Memory B cell (primary cell): ENCODE results near the gene SRGAP2.
"Not testable (repeated sequence)": the region's sequence is repeated elsewhere in the genome, so short reads cannot be mapped to it uniquely, and the experiment has no call there.

Experiments used
- ATAC-seq: fragments of 150-1000 bp; cut with Tn5 transposase; 2 replicates; pipeline ENCODE4 v1.10.0; 2021; ENCODE audit warnings: low read depth, mild to moderate bottlenecking, moderate library complexity
- DNase-seq, 2 donors: peaks; one replicate each; pipeline ENCODE4 v3.0.0; 2022; ENCODE audit warnings: low spot score in 2 of 2
- H3K27ac Mint-ChIP-seq: one replicate; pipeline ENCODE4 v1.8.0; 2022; ENCODE audit warnings: mild to moderate bottlenecking, moderate library complexity, mixed read lengths
- H3K27me3 Mint-ChIP-seq: one replicate; pipeline ENCODE4 v1.8.0; 2022; ENCODE audit warnings: mixed read lengths
- H3K36me3 Mint-ChIP-seq: one replicate; pipeline ENCODE4 v1.8.0; 2022; ENCODE audit warnings: mild to moderate bottlenecking, mixed read lengths
- H3K4me1 Mint-ChIP-seq: one replicate; pipeline ENCODE4 v1.8.0; 2022; ENCODE audit warnings: mixed read lengths
- H3K4me3 Mint-ChIP-seq: one replicate; pipeline ENCODE4 v1.8.0; 2022; ENCODE audit warnings: mild to moderate bottlenecking, moderate library complexity, mixed read lengths
- H3K9me3 Mint-ChIP-seq: one replicate; pipeline ENCODE4 v1.8.0; 2022; ENCODE audit warnings: mixed read lengths

The SRGAP2 gene

DNA sequence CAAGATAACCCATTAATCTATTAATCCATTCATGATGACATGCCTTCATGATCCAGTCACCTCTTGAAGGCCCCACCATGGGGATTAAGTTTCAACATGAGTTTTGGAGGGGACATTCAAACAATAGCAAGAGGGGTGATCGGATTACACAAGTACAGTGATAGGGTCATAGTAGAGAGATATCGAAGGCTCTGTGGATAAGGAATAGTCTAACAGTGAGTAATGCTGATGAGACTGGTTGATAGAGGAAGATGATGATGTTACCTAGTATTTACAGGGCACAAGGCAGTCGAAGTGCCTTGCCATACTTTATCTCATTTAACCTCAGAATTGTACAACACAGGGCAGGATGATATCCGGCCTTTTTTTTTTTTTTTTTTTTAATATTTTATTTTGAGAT is 18.2 kb downstream of the SRGAP2 start:
- H3K9me3 Mint-ChIP-seq, H3K27me3 Mint-ChIP-seq, H3K27ac Mint-ChIP-seq, H3K36me3 Mint-ChIP-seq, H3K4me1 Mint-ChIP-seq, H3K4me3 Mint-ChIP-seq, ATAC-seq, DNase-seq: not testable (repeated sequence)

DNA sequence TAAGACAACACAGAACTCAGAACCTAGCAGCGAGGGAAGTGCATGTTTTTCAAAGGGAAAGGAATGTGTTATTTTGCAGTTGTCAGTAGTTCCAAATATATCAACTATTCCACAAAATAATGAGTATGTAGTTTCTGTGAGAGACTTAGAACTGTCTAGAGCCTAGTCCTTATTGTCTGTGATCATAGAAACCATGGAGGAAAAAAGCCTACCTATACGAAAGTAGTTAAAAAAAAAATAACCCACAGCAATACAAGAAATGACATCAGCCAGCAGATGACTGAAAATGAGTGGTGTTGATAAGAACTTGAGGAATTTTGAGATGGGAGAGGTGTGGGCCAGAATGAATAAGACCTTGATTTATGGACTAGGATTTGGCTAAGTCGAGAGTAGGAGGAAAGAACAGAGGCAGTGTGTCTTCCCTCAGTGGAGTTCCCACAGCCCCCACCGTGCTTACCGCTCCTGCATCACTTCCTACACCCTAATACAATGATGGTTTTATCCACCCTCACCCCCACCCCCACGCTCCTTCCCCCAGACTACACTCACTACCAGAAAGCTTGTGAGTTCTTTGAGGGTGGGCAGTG is 20.9 kb downstream of the SRGAP2 start:
- not testable (repeated sequence) for H3K27ac Mint-ChIP-seq, DNase-seq, H3K4me1 Mint-ChIP-seq, H3K4me3 Mint-ChIP-seq, H3K27me3 Mint-ChIP-seq, H3K36me3 Mint-ChIP-seq, ATAC-seq, H3K9me3 Mint-ChIP-seq

DNA sequence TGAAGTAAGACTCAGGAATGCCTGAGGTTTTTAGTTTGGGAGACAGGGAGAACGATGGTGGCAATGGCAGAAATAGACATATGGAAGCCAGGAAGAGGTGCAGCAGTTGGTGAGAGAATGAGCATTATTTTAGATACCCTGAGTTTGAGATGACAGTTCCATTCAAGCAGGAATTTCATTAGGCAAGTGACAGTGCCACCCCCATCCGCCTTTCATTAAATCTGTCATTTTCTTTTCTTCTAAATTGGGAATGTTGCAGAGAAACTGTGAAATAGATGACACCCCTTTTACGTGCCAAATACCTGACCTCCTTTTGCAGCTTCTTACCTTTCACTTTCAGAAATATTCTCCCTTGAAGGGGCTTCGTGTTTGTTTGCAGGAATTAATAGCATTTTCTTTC is 22.0 kb downstream of the SRGAP2 start:
- not testable (repeated sequence) for H3K9me3 Mint-ChIP-seq, H3K36me3 Mint-ChIP-seq, H3K4me3 Mint-ChIP-seq, H3K27ac Mint-ChIP-seq, H3K27me3 Mint-ChIP-seq, H3K4me1 Mint-ChIP-seq, DNase-seq, ATAC-seq

DNA sequence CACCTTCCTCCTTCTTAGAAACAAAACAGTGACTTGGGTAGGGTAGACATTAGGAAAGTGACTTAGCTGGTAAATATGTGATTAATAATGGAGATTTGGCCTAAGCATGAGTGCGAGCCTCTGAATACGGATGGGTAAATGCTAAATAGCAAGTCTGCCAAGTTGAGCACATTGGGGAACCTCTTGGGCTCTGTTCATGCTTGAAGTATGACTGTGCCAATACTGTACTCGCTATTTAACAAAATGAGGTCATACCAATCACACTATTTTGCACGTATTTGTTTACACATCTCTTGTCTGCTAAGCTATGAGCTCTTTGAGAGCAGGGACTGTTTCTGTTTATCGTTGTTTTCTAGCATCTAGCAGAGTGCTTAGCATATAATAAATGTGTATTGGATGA is 23.5 kb downstream of the SRGAP2 start:
- not testable (repeated sequence) for ATAC-seq

DNA sequence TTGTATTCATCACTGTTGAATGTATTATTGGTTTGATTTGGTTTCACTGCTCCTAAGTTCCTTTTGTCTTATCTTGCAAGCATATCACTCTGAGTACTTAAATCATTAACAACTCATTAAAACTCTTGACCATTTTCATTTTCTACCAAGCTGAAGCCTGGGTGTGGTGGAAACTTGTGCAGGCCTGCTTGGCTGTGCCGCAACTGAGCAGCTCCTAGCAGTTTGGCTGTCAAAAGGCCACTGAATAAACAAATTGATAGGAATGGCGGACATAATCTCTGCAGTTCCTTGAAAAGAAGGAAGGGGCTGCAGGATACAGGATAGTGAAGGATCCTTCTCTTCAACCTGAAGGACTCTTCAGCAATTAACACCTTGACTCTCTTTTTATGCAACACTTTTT is 25.9 kb downstream of the SRGAP2 start:
- not testable (repeated sequence) for H3K27ac Mint-ChIP-seq, H3K27me3 Mint-ChIP-seq, ATAC-seq, H3K4me1 Mint-ChIP-seq, H3K36me3 Mint-ChIP-seq, H3K9me3 Mint-ChIP-seq, H3K4me3 Mint-ChIP-seq, DNase-seq

More for the DNA sequence above, 23.5 kb downstream of the SRGAP2 start:
- not testable (repeated sequence) for H3K27ac Mint-ChIP-seq, H3K36me3 Mint-ChIP-seq, DNase-seq, H3K27me3 Mint-ChIP-seq, H3K9me3 Mint-ChIP-seq, H3K4me1 Mint-ChIP-seq, H3K4me3 Mint-ChIP-seq

DNA sequence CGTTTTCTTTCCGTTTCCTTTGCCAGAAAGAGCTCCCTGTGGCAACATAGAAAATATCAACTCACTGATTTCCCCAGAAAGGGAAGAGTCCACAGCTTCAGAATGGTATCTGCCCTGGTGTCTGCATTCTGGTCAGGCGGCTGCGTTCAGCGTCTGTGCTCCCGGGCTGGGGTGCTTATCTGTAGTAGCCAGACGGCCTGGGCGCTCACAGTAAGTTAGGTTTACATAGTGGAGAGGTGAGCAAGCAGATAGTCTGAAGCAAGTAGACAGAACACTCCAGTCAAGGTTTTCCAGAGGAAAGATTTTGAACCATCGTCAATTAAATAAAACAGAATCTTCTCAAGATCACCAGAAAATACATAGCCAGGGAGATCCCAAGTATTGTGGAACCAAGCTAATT is 28.6 kb downstream of the SRGAP2 start:
- H3K9me3 Mint-ChIP-seq, H3K4me1 Mint-ChIP-seq, ATAC-seq, DNase-seq, H3K36me3 Mint-ChIP-seq, H3K27me3 Mint-ChIP-seq, H3K4me3 Mint-ChIP-seq, H3K27ac Mint-ChIP-seq: not testable (repeated sequence)

DNA sequence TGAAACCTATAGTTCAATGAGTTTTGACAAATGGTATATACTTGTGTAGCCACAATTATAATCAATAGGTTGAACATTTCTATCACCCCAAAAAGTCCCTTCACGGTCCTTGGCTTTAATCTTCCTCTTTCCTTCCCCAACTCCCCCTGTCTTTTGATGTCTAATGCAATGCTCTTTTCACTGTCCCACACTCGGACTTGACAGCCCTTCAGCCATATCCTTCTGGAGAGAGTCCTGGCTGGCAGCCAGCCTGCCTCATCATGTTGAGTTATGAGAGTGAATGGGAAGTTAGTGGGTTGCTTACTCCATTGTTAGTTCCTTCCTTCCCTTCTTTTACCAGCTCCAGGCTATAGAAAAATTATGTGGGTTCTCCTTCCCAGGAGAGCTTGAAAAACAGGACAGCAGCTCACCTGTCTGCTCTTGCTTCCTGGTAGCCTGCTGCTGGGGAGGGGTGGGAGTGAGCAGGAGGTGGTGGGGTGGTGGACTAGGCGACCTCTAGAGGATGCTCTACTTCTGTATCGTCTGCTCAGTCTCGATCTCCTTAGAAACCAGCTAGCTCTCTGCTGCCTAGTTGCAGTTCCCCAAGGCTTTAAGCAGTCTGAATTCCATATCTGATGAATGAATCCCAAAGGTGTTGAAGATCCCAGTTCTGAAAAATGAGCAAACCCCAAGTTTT is 29.8 kb downstream of the SRGAP2 start:
- not testable (repeated sequence) for H3K27ac Mint-ChIP-seq, H3K27me3 Mint-ChIP-seq, H3K36me3 Mint-ChIP-seq, H3K9me3 Mint-ChIP-seq, H3K4me3 Mint-ChIP-seq, DNase-seq, H3K4me1 Mint-ChIP-seq
- peak; percentile 97 for ATAC-seq

DNA sequence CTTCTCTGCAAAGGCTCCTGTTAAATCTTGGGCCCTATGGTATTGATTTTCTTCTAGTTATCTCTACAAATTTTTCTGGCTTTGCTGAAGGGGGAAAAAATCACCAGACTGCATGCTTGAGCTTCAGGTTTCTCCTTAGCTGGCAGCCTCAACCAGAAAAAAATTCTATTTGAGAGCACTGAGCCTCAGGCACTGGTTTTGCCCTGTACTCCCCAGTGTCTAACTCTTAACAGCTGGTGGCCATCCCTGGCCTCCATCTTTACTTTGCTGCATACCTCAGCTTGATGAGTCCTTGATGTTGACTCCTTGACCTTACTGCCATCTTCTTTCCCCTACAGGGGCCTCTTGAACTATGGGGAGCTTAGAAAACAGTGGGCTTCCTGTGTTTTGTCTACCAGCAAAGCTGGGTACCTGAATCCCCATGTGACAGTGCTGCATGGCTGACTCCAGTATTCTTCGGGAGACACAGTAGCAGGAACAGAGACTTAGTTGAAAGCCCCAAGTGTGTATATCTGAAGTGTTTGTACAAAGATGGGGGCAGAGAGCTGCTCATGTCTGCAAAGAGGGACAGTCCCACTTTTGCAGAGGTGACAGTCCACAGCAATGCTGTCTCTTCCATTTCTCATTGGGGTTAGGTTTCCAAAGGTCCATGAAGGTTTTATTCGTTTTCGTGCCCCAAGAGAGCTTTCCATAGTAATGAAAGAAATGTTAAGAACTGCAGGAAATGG is 31.0 kb downstream of the SRGAP2 start:
- not testable (repeated sequence) for H3K9me3 Mint-ChIP-seq, H3K4me3 Mint-ChIP-seq, ATAC-seq, H3K27me3 Mint-ChIP-seq, H3K27ac Mint-ChIP-seq, H3K4me1 Mint-ChIP-seq, H3K36me3 Mint-ChIP-seq, DNase-seq

DNA sequence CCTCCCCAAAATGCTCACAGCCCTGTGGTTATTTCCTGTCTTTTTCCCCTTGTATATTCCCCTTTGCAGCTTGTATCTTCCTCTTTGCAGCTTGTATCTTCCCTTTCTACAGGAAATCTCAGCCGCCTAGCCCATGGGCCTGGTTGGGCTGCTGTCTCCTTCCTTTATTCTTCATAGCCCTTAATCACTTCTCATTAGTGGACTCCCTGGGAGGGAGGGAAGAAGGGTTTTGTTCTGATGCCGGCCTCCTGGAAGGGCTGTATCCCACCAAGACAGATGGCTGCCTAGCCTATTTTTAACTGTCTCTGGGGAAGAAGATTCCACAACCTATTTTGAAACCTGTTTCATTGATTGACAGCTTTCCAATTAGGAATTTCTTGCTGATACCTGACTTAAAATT is 31.8 kb downstream of the SRGAP2 start:
- H3K4me3 Mint-ChIP-seq, H3K9me3 Mint-ChIP-seq, DNase-seq, ATAC-seq, H3K27me3 Mint-ChIP-seq, H3K4me1 Mint-ChIP-seq, H3K27ac Mint-ChIP-seq, H3K36me3 Mint-ChIP-seq: not testable (repeated sequence)

DNA sequence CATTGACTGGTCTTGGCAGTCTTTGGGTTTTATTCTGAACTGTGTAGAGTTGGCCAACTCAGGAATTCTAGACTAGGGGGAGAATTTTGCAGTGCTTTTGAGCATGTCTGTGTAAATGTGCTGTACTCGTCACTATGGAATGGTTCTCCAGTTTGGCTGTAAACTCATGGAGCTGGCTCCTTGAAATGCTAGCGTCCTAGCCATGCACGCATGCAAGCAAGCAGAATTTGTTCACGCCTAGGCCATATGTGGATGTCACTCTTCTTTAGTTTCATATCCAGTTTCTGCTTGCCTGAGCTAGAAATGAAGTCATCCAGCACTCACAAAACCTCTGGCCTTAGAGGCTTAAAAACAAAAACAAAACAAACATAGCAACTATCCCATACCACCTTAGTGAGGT is 36.9 kb downstream of the SRGAP2 start:
- H3K4me3 Mint-ChIP-seq, H3K36me3 Mint-ChIP-seq, H3K9me3 Mint-ChIP-seq, H3K27me3 Mint-ChIP-seq, H3K4me1 Mint-ChIP-seq: not testable (repeated sequence)
- DNase-seq = peak; percentile 46 to 47
- peak overlapping the region; percentile 88 for H3K27ac Mint-ChIP-seq
- peak; percentile 74 for ATAC-seq

DNA sequence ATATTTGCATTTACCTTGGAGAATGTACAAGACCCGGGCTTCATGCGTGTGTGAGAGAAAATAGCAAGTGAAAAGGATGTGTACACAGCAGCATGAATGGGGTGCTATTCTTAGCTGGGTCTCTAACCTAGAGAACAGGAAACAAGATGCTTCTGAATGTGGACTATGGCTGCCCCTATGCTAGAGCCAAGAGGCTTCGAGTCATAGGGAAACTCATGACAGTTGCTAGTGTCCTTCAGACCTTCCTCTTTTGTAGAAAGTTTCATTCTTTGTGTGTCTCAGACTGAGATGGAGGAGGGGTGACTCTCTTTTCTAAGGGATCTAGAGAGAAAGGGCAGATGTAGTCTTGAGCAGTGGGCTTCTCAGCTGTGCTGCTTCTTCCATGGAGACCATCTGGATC is 40.0 kb downstream of the SRGAP2 start:
- H3K4me1 Mint-ChIP-seq, H3K27me3 Mint-ChIP-seq, H3K9me3 Mint-ChIP-seq, H3K36me3 Mint-ChIP-seq, H3K27ac Mint-ChIP-seq, H3K4me3 Mint-ChIP-seq: not testable (repeated sequence)
- ATAC-seq (peak; percentile 87), DNase-seq (peak; percentile 24 to 45)

DNA sequence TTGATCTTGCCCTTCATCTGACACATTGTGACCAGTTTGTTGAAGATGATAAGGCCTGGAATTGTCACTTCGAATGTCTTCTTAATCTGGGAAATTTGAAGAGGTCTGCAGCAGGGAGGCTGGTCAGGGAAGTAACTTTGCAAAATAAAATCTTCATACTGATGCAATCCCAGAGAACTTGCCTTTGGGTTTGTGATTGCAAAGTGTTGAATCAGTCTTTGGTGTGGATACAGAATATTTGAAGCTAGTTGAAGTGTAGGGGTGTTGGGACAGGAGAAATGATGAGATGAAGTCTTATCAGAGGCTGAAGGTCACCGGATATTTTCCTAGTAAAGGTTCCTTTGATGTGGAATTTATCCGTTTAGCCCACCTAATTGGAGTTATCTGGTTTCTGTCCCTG is 42.1 kb downstream of the SRGAP2 start:
- not testable (repeated sequence) for ATAC-seq, H3K27me3 Mint-ChIP-seq, H3K4me1 Mint-ChIP-seq, H3K9me3 Mint-ChIP-seq, H3K27ac Mint-ChIP-seq, H3K4me3 Mint-ChIP-seq, DNase-seq, H3K36me3 Mint-ChIP-seq

DNA sequence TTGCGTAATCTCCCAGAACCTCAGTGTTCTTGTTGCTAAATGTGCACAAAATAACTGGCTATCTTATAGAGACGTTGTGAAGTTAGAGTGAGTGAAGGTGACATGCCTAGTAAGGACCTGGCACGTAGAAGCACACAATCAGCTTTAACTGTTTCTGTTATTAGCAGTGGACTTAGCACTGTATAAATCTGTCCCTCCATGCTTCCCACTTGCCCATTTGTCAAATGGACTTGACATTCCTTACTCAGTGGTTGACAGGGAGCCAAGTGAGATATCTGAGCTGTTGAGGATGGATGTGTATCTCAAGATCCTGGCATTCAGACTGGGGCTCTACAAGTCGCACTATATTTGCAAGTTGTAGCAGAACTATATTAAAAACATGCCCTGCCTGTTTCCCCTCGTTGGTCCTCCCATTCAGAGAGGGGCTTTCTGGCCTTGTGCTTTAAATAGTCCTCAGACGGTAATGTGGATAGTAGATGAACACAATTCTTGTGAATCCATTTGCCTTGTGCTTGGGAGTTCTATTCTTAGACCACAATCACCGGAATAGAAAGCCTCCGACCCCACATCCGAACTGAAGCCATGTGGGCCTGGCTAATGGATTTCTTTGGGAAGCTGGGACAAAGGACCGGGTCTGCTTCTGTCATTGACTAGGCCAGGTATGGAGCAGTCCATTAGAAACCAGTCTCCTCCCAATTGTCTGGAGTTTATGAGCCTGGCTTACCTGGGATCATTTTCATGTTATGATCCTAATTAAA is 43.0 kb downstream of the SRGAP2 start:
- H3K36me3 Mint-ChIP-seq, H3K9me3 Mint-ChIP-seq, DNase-seq, ATAC-seq, H3K27me3 Mint-ChIP-seq, H3K27ac Mint-ChIP-seq, H3K4me1 Mint-ChIP-seq, H3K4me3 Mint-ChIP-seq: not testable (repeated sequence)

DNA sequence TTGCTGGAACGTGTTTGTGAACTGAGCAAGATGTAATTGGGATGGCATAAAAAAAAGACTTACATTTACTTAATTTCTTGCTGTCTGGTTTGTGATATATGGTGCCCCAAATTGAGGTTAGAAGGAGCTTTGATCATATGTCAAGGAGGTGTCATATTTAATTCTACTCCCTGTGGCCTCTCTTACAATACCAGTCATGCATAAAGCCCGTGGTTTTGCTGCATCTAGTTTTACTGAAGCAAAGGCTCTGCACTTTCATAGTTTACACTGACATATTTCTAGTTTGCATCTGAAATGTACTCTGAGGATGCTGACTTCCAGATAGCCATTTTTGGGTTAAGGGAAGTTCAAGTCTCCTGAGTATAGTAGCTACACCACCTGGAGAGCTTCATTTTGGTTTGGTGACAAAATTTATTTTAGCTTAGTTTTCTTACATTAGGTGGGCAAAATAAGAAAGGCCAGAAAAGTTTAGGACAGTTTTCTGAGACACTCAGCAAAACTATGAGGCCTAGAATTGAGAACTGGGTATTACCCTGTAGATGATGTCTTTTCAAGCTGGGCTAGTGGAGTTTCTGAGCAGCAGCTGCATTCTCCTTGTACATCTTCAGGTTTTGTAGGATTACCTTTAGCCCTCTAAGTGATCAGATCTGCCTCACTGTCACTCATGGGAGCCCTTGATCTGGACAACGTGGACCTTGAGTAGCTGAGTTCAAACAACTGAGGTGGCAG is 47.8 kb downstream of the SRGAP2 start:
- not testable (repeated sequence) for H3K27me3 Mint-ChIP-seq, H3K36me3 Mint-ChIP-seq, H3K9me3 Mint-ChIP-seq, H3K4me3 Mint-ChIP-seq, H3K27ac Mint-ChIP-seq, H3K4me1 Mint-ChIP-seq
- ATAC-seq = peak; percentile 91
- peak in 1 of 2 donors; percentile 14 for DNase-seq
